ENCODE data around the gene PAK3.

DNA sequence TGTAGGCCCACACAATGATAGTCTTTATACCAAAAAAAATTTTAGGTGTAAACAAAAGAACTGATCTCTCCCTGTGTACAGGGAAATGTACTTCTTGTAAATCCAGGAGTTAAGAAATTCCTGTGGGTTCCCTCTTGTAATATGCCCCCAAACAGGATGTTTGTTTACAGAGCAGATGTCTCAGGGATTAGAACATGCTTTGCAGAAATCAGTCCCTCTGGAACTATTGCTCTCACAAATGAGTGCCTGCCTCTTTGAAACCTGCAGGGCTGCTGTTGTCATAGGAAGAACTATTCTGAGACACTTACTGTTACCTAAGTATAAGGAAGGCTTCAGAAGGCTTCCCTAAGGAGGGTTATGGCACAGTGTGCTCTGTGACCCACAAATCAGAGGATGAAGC, 35.6 kb downstream of the PAK3 start:
- TF ChIP-seq EZH2 (IDR thresholded peaks at IDR 0.05; ENCODE audit: borderline replicate concordance) = no peak
- TF ChIP-seq, protein P1, sequence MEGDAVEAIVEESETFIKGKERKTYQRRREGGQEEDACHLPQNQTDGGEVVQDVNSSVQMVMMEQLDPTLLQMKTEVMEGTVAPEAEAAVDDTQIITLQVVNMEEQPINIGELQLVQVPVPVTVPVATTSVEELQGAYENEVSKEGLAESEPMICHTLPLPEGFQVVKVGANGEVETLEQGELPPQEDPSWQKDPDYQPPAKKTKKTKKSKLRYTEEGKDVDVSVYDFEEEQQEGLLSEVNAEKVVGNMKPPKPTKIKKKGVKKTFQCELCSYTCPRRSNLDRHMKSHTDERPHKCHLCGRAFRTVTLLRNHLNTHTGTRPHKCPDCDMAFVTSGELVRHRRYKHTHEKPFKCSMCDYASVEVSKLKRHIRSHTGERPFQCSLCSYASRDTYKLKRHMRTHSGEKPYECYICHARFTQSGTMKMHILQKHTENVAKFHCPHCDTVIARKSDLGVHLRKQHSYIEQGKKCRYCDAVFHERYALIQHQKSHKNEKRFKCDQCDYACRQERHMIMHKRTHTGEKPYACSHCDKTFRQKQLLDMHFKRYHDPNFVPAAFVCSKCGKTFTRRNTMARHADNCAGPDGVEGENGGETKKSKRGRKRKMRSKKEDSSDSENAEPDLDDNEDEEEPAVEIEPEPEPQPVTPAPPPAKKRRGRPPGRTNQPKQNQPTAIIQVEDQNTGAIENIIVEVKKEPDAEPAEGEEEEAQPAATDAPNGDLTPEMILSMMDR (IDR thresholded peaks at IDR 0.05; ENCODE audit: poor library complexity) = no peak
